Cardiac atrium fibroblast (primary cell): Measurements from ENCODE around the gene RPL37. TPM values are rescaled to one million over a fixed set of nuclear protein-coding genes. Genes with fewer than 3 reads are reported as not detected.

Experiments used
- total RNA-seq: library from RNA; depleted of rRNA; stranded (reverse); fragments of >200 nt; gene quantifications from 2 replicates; pipeline ENCODE4 v1.2.3, GENCODE V29; 2015

The RPL37 gene
- 51.6 and 62.5 TPM in 2 replicates for total RNA-seq

DNA sequence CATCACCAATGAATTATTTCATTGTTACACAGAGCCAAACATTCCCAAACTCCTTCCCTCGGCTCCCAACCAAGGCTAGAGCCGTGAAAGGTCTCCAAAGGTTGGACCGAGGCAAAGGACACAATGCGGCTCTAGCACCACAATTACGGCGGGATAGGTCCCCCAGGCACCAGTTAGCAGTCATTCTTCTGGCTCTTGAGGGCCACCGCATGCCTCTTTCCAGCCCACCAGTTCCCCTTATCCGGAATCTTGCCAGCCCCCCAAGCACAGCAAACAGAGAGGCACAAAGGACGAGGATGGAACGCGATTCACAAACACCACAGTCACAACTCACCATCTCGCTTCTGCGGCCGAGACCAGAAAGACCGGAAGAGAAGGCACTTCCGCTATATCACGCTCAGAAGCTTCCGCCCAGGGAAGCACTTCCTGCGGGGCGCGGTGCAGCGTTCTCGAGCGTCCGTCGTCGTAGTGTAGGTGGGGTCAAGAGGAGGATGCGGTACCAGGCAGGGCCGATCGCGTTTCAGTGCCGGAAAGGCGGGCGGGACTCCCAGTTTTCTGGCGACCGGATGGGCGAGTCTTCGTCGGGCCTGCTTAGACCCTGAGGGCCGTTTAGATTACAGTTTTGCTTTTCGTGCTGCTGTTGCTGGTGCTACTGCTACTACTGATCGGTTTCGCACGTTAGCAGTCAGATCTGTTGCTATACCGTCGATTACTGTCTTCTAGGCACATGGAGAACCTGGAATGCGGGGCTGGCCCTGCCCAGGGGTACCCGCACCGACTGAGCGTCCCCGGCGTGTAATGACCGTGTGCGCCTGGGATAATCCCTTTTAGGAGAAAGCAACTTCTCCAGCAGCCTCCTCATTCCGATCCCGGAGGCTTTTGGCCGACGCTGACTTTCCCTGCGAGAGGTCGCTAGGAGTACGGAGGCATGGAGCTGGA, at the start of gene RPL37:
Gene RPL37, minus strand, starts transcription at position 374 of the 939 bp plus-strand sequence. Its CDS starts 37 bp downstream, at position 337.

DNA sequence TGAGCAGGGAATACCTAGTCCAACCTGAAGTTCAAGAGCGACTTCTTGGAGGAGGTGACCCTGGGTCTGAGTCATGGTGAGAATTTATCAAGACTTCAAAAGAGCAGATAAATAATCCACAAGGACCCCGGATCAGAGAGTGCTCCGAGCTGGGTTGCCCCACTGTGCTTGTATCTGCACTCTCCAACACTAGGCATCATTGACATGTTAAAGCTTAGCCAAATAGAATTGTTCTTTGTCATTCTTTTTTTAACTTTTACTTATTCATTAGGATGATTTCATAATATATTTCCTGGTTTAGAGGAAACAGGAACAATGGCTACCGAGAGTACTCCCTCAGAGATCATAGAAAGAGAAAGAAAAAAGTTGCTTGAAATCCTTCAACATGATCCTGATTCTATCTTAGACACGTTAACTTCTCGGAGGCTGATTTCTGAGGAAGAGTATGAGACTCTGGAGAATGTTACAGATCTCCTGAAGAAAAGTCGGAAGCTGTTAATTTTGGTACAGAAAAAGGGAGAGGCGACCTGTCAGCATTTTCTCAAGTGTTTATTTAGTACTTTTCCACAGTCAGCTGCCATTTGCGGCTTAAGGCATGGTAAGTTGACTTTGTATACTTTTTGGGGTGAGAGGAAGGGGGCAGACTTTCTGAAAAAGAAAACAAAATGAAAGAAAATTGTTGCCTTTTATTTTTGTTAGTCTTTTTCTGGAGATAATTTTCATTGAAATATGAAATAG, 6.2 kb upstream of the RPL37 start, which contains the start of gene CARD6:
Gene CARD6, plus strand, starts transcription at position 300 of the 738 bp plus-strand sequence. Its CDS starts 16 bp downstream, at position 316.

DNA sequence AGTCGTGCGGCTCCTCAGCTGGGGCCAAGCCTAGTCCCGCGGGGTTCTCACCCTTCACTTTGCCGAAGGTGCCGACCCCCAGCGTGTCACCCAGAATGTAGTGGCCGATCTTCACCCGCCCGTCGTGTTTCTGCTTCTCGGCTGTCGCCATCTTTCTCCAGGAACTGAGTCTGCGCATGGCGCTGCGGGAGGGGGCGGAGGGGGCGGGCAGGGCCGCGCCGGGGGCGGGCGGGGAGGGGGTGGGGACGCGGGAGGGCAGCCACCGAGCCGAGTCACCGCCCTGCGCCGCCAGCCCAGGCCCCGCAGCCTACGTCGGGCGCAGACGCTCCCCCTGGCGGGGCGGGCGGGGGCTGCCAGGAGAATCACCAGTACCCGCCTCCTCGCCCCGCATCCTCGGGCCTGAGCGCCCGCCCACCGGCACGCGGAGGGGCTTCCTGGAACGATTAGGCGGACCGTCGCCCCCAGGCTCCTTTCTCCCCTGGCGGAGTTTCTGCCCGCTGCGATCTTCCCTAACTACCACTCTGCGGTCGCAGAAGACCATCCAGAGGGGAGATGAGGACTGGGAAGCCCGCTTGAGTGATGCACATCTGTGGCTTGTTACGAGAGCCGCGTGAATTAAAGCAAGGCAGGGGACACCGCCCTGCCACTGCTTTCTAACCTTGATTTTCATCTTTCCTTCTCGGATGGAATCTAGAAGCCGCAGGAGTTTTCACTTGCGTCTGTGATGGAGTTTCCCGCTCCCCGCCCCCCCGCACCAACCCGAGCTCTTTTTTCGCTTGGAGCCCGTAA, 36.8 kb downstream of the RPL37 start, which contains the start of gene PRKAA1:
Gene PRKAA1, minus strand, starts transcription at position 363 of the 789 bp plus-strand sequence. Its CDS starts 185 bp downstream, at position 178.

Other genes with a start within 250 kb of the RPL37 start
- 36.9 and 86.7 TPM in 2 replicates for gene PTGER4, start 155.3 kb downstream of the RPL37 start, total RNA-seq
- gene TTC33, start 79.3 kb downstream of the RPL37 start, total RNA-seq = 5.7 and 7.6 TPM in 2 replicates
- gene PRKAA1, start 36.8 kb downstream of the RPL37 start, total RNA-seq = 75.0 and 83.4 TPM in 2 replicates
- 10.5 and 19.9 TPM in 2 replicates for gene CARD6, start 6.1 kb upstream of the RPL37 start, total RNA-seq
- 1,610 and 3,690 TPM in 2 replicates for gene C7, start 74.3 kb upstream of the RPL37 start, total RNA-seq
- gene MROH2B, start 236.1 kb upstream of the RPL37 start, total RNA-seq = not detected in 2 replicates